HG03045 (cell line): ENCODE data around the gene NKD2.
"Not testable (repeated sequence)": the region's sequence is repeated elsewhere in the genome, so short reads cannot be mapped to it uniquely, and the experiment has no call there.

Experiments used
- ATAC-seq: cut with Tn5 transposase; IDR thresholded peaks from one replicate; pipeline ENCODE4 v1.9.1; 2021; ENCODE audit warnings: mild to moderate bottlenecking, moderate library complexity; ENCODE audit not compliant: unreplicated experiment

Gene NKD2

GRCh38 chr5:1066676-1067075, 58.1 kb downstream of the NKD2 start:
- no peak for ATAC-seq

GRCh38 chr5:1067141-1068121, 58.8 kb downstream of the NKD2 start:
- no peak for ATAC-seq

- no peak for ATAC-seq
These were observed 59.7 kb downstream of the NKD2 start for GRCh38 chr5:1068204-1068894.

- no peak for ATAC-seq
These were observed 60.5 kb downstream of the NKD2 start for GRCh38 chr5:1068895-1069719.

GRCh38 chr5:1069720-1070088, 61.1 kb downstream of the NKD2 start:
- no peak for ATAC-seq

GRCh38 chr5:1073239-1074102, 64.9 kb downstream of the NKD2 start:
- no peak for ATAC-seq

- no peak for ATAC-seq
These were observed 65.6 kb downstream of the NKD2 start for GRCh38 chr5:1074226-1074625.

GRCh38 chr5:1074816-1075554, 66.4 kb downstream of the NKD2 start:
- ATAC-seq, result no peak

- ATAC-seq, result no peak
These were observed 66.9 kb downstream of the NKD2 start for GRCh38 chr5:1075555-1075881.

- ATAC-seq, result no peak
These were observed 67.3 kb downstream of the NKD2 start for GRCh38 chr5:1075931-1076330.

GRCh38 chr5:1076406-1076805, 67.8 kb downstream of the NKD2 start:
- no peak for ATAC-seq

- ATAC-seq, result no peak
These were observed 68.4 kb downstream of the NKD2 start for GRCh38 chr5:1077026-1077425.

- no peak for ATAC-seq
These were observed 69.0 kb downstream of the NKD2 start for GRCh38 chr5:1077491-1078020.

- ATAC-seq, result no peak
These were observed 69.6 kb downstream of the NKD2 start for GRCh38 chr5:1078206-1078605.

- ATAC-seq, result no peak
These were observed 70.2 kb downstream of the NKD2 start for GRCh38 chr5:1078851-1079250.

GRCh38 chr5:1079486-1079885, 70.9 kb downstream of the NKD2 start:
- no peak for ATAC-seq

- ATAC-seq, result no peak
These were observed 71.4 kb downstream of the NKD2 start for GRCh38 chr5:1079961-1080360.

- no peak for ATAC-seq
These were observed 71.8 kb downstream of the NKD2 start for GRCh38 chr5:1080432-1080831.

- ATAC-seq, result no peak
These were observed 72.9 kb downstream of the NKD2 start for GRCh38 chr5:1081519-1081918.

GRCh38 chr5:1083026-1083425, 74.4 kb downstream of the NKD2 start:
- not testable (repeated sequence) for ATAC-seq
